ENCODE data around the gene LRRC49. TPM values are rescaled to one million over a fixed set of nuclear protein-coding genes. Genes with fewer than 3 reads are reported as not detected.
"Not testable (repeated sequence)": the region's sequence is repeated elsewhere in the genome, so short reads cannot be mapped to it uniquely, and the experiment has no call there.

The LRRC49 gene
- total RNA-seq: 18.5 TPM

- peak; percentile 96 for DNase-seq
Measured at GRCh38 chr15:70892002-70892911, at the start of gene LRRC49, which contains the start of gene THAP10. Gene LRRC49 (plus strand): TSS chr15:70892826. CDS start chr15:70892895, 69 bp downstream. Gene THAP10 (minus strand): TSS chr15:70892433. CDS start chr15:70892272, 161 bp downstream.

- no peak for DNase-seq
Measured at GRCh38 chr15:70845602-70846360, 46.8 kb upstream of the LRRC49 start.

GRCh38 chr15:70851889-70852288 lies 40.7 kb upstream of the LRRC49 start:
- DNase-seq: no peak

- DNase-seq: no peak
Measured at GRCh38 chr15:70852501-70853317, 39.9 kb upstream of the LRRC49 start.

GRCh38 chr15:70853318-70853972 lies 39.2 kb upstream of the LRRC49 start:
- DNase-seq: peak; percentile 61

GRCh38 chr15:70853973-70854665 lies 38.5 kb upstream of the LRRC49 start, which contains the start of gene LARP6:
Gene LARP6 (minus strand): TSS chr15:70854157. CDS start chr15:70854088, 69 bp downstream.
- peak; percentile 77 for DNase-seq

GRCh38 chr15:70854666-70854976 lies 38.0 kb upstream of the LRRC49 start:
- peak; percentile 47 for DNase-seq

GRCh38 chr15:70855764-70856163 lies 36.9 kb upstream of the LRRC49 start:
- no peak for DNase-seq

GRCh38 chr15:70856177-70856883 lies 36.3 kb upstream of the LRRC49 start:
- peak; percentile 27 for DNase-seq

GRCh38 chr15:70856884-70857561 lies 35.6 kb upstream of the LRRC49 start:
- DNase-seq: peak; percentile 85

GRCh38 chr15:70857562-70858285 lies 34.9 kb upstream of the LRRC49 start:
- DNase-seq: peak; percentile 6

- not testable (repeated sequence) for DNase-seq
Measured at GRCh38 chr15:70858614-70859321, 33.9 kb upstream of the LRRC49 start.

GRCh38 chr15:70859322-70859908 lies 33.2 kb upstream of the LRRC49 start:
- DNase-seq: no peak

GRCh38 chr15:70859998-70860397 lies 32.6 kb upstream of the LRRC49 start:
- DNase-seq: no peak

- no peak for DNase-seq
Measured at GRCh38 chr15:70863450-70864218, 29.0 kb upstream of the LRRC49 start.

- no peak for DNase-seq
Measured at GRCh38 chr15:70866982-70867641, 25.5 kb upstream of the LRRC49 start.

Data from tongue (tissue), 2 donors.